Measurements from ENCODE around the gene CRYGD. TPM values are rescaled to one million over a fixed set of nuclear protein-coding genes. Genes with fewer than 3 reads are reported as not detected.
A peak's percentile ranks its signal among the peaks of the same experiment; 100 is the strongest.

The CRYGD gene
- total and polyA plus RNA-seq, 2 of the 13 experiments (the other 11 are each of a cell fraction or from before 2014, with no cell fraction given) = not detected

DNA sequence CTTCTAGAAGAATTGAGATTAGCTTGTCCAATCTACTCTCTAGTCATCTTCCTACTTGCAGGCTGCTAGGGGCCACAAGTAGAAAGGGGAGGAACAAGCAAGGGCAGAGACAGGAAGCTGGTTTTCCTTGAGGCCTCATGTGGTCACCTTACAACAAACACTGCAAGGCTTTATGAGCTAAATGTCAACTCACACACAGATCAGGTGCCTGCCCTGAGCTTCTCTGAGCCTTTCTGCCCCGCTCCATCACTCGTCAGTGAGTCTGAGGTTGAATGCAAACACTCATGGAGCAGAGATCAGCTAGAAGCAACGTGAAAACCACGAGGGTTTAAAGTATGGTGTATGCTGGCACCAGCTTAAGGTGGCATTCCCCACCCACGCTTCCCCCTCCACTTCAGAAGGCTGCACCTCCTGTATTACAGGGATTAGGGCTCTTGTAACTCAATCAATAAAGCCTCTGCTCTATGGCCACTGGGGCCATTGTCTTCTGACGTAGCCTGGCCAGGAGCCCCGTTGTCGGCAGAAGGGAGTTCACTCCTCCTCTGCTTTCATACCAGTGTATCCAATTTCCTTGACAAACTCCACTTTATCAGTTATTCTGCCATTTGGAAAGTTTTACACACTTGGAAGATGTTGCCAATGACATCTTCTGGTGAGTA, 10.7 kb upstream of the CRYGD start (continued):
- no peak for TF ChIP-seq SAFB2 (CRISPR knock-in tag; IDR thresholded peaks at IDR 0.05; ENCODE audit: borderline replicate concordance, low read depth)
- TF ChIP-seq, protein P1, sequence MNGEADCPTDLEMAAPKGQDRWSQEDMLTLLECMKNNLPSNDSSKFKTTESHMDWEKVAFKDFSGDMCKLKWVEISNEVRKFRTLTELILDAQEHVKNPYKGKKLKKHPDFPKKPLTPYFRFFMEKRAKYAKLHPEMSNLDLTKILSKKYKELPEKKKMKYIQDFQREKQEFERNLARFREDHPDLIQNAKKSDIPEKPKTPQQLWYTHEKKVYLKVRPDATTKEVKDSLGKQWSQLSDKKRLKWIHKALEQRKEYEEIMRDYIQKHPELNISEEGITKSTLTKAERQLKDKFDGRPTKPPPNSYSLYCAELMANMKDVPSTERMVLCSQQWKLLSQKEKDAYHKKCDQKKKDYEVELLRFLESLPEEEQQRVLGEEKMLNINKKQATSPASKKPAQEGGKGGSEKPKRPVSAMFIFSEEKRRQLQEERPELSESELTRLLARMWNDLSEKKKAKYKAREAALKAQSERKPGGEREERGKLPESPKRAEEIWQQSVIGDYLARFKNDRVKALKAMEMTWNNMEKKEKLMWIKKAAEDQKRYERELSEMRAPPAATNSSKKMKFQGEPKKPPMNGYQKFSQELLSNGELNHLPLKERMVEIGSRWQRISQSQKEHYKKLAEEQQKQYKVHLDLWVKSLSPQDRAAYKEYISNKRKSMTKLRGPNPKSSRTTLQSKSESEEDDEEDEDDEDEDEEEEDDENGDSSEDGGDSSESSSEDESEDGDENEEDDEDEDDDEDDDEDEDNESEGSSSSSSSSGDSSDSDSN (CRISPR knock-in tag; IDR thresholded peaks at IDR 0.05) = no peak
- no peak for TF ChIP-seq ISX (CRISPR knock-in tag; conservative IDR thresholded peaks at IDR 0.05)
- TF ChIP-seq ZNF709 (CRISPR knock-in tag; IDR thresholded peaks at IDR 0.05) = no peak
- TF ChIP-seq SMAD3 (CRISPR knock-in tag; IDR thresholded peaks at IDR 0.05) = no peak
- no peak for TF ChIP-seq ZNF615 (CRISPR knock-in tag; IDR thresholded peaks at IDR 0.05; ENCODE audit: borderline replicate concordance)
- TF ChIP-seq SCMH1 (CRISPR knock-in tag; IDR thresholded peaks at IDR 0.05; ENCODE audit: borderline replicate concordance) = no peak
- TF ChIP-seq, protein P2, sequence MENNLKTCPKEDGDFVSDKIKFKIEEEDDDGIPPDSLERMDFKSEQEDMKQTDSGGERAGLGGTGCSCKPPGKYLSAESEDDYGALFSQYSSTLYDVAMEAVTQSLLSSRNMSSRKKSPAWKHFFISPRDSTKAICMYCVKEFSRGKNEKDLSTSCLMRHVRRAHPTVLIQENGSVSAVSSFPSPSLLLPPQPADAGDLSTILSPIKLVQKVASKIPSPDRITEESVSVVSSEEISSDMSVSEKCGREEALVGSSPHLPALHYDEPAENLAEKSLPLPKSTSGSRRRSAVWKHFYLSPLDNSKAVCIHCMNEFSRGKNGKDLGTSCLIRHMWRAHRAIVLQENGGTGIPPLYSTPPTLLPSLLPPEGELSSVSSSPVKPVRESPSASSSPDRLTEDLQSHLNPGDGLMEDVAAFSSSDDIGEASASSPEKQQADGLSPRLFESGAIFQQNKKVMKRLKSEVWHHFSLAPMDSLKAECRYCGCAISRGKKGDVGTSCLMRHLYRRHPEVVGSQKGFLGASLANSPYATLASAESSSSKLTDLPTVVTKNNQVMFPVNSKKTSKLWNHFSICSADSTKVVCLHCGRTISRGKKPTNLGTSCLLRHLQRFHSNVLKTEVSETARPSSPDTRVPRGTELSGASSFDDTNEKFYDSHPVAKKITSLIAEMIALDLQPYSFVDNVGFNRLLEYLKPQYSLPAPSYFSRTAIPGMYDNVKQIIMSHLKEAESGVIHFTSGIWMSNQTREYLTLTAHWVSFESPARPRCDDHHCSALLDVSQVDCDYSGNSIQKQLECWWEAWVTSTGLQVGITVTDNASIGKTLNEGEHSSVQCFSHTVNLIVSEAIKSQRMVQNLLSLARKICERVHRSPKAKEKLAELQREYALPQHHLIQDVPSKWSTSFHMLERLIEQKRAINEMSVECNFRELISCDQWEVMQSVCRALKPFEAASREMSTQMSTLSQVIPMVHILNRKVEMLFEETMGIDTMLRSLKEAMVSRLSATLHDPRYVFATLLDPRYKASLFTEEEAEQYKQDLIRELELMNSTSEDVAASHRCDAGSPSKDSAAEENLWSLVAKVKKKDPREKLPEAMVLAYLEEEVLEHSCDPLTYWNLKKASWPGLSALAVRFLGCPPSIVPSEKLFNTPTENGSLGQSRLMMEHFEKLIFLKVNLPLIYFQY (CRISPR knock-in tag; IDR thresholded peaks at IDR 0.05; ENCODE audit: borderline replicate concordance) = 0 out of 2 replicates have a peak, but pooled peaks have one; percentile 14
- TF ChIP-seq HIVEP1 (CRISPR knock-in tag; IDR thresholded peaks at IDR 0.05) = no peak
- no peak for TF ChIP-seq YEATS4 (CRISPR knock-in tag; IDR thresholded peaks at IDR 0.05; ENCODE audit: borderline replicate concordance)
- TF ChIP-seq ZNF614 (CRISPR knock-in tag; IDR thresholded peaks at IDR 0.05; ENCODE audit: borderline replicate concordance) = peak; percentile 40; the same call in 1 of the 2 replicates
- TF ChIP-seq, protein P3, sequence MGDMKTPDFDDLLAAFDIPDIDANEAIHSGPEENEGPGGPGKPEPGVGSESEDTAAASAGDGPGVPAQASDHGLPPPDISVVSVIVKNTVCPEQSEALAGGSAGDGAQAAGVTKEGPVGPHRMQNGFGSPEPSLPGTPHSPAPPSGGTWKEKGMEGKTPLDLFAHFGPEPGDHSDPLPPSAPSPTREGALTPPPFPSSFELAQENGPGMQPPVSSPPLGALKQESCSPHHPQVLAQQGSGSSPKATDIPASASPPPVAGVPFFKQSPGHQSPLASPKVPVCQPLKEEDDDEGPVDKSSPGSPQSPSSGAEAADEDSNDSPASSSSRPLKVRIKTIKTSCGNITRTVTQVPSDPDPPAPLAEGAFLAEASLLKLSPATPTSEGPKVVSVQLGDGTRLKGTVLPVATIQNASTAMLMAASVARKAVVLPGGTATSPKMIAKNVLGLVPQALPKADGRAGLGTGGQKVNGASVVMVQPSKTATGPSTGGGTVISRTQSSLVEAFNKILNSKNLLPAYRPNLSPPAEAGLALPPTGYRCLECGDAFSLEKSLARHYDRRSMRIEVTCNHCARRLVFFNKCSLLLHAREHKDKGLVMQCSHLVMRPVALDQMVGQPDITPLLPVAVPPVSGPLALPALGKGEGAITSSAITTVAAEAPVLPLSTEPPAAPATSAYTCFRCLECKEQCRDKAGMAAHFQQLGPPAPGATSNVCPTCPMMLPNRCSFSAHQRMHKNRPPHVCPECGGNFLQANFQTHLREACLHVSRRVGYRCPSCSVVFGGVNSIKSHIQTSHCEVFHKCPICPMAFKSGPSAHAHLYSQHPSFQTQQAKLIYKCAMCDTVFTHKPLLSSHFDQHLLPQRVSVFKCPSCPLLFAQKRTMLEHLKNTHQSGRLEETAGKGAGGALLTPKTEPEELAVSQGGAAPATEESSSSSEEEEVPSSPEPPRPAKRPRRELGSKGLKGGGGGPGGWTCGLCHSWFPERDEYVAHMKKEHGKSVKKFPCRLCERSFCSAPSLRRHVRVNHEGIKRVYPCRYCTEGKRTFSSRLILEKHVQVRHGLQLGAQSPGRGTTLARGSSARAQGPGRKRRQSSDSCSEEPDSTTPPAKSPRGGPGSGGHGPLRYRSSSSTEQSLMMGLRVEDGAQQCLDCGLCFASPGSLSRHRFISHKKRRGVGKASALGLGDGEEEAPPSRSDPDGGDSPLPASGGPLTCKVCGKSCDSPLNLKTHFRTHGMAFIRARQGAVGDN (CRISPR knock-in tag; IDR thresholded peaks at IDR 0.05) = peak; percentile 2; the same call in 1 of the 2 replicates
- TF ChIP-seq NONO (IDR thresholded peaks at IDR 0.05) = no peak
- TF ChIP-seq NONO (CRISPR knock-in tag; conservative IDR thresholded peaks at IDR 0.05) = no peak
- TF ChIP-seq, protein P4, sequence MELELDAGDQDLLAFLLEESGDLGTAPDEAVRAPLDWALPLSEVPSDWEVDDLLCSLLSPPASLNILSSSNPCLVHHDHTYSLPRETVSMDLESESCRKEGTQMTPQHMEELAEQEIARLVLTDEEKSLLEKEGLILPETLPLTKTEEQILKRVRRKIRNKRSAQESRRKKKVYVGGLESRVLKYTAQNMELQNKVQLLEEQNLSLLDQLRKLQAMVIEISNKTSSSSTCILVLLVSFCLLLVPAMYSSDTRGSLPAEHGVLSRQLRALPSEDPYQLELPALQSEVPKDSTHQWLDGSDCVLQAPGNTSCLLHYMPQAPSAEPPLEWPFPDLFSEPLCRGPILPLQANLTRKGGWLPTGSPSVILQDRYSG (CRISPR knock-in tag; IDR thresholded peaks at IDR 0.05) = no peak

All from HepG2 (cell line).